ENCODE results near the gene OIT3. TPM values are rescaled to one million over a fixed set of nuclear protein-coding genes. Genes with fewer than 3 reads are reported as not detected.

The OIT3 gene
- total RNA-seq, 2 experiments from 2014 or later: not detected

DNA sequence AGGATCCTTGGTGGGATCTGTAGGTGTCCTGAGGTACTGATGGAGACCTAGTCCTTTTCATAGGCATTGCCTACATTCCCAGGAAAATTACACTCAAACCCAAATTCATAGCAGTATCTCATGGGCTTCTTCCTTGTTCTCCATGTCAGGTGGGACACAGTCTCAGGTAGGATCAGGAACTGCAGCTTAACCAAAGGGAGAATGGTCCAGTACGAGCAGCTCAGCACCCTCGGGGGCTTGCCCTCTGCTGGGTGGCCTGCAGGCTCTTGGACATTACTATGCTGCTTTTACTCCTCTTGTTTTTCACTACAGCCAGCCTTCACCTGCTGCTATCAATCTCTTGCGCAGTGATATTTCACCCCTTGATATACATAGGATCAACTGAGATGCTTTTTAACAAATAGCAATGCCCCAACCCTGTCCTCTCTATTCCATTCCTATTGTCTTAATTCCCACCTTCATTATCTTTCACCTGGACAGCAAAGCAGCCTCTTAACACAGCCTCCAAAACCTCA, 32.5 kb downstream of the OIT3 start:
- CTCF ChIA-PET (ENCODE audit: unreplicated experiment): no interaction called here
- Histone ChIP-seq H3K36me3 (ENCODE audit: insufficient read depth, low read length) (no peaks in the 10 kb centered on the region), H3K4me3 (ENCODE audit: low read depth, low read length, poor library complexity, severe bottlenecking) (no peak overlapping the region), H3K79me2 (ENCODE audit: insufficient read depth, low read depth, low read length) (no peaks in the 10 kb centered on the region), H2AFZ (ENCODE audit: low read length) (no peak overlapping the region), H3K4me1 (ENCODE audit: insufficient read depth, low read length, poor library complexity, severe bottlenecking) (no peaks in the 10 kb centered on the region), H3K27ac (ENCODE audit: low read depth, low read length, poor library complexity, severe bottlenecking) (no peak overlapping the region), H3K9me3 (ENCODE audit: low read length) (no peaks in the 10 kb centered on the region), H3K9me2 (ENCODE audit: insufficient read depth, low read length) (no peaks in the 10 kb centered on the region), H4K20me1 (ENCODE audit: insufficient read depth, low read length) (no peaks in the 10 kb centered on the region), H3K4me2 (ENCODE audit: low read length) (no peak overlapping the region)
- POLR2A ChIA-PET: interaction anchor here (1.5 kb wide), 1 partner anchor 54 kb away, joined by 6 read pairs; no protein-coding TSS in a partner anchor
- DNase-seq (ENCODE audit: low spot score): no peak
- no peak for TF ChIP-seq EZH2phosphoT487 (IDR thresholded peaks at IDR 0.05; ENCODE audit: borderline replicate concordance, low read depth, low read length)
- TF ChIP-seq, protein P1, sequence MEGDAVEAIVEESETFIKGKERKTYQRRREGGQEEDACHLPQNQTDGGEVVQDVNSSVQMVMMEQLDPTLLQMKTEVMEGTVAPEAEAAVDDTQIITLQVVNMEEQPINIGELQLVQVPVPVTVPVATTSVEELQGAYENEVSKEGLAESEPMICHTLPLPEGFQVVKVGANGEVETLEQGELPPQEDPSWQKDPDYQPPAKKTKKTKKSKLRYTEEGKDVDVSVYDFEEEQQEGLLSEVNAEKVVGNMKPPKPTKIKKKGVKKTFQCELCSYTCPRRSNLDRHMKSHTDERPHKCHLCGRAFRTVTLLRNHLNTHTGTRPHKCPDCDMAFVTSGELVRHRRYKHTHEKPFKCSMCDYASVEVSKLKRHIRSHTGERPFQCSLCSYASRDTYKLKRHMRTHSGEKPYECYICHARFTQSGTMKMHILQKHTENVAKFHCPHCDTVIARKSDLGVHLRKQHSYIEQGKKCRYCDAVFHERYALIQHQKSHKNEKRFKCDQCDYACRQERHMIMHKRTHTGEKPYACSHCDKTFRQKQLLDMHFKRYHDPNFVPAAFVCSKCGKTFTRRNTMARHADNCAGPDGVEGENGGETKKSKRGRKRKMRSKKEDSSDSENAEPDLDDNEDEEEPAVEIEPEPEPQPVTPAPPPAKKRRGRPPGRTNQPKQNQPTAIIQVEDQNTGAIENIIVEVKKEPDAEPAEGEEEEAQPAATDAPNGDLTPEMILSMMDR (conservative IDR thresholded peaks at IDR 0.05; ENCODE audit: low read length): no peak
- intact Hi-C loops (cut with micrococcal nuclease; ENCODE audit: unreplicated experiment): no loop called here
- no TSS peak for BruUV-seq (replicated peaks)

DNA sequence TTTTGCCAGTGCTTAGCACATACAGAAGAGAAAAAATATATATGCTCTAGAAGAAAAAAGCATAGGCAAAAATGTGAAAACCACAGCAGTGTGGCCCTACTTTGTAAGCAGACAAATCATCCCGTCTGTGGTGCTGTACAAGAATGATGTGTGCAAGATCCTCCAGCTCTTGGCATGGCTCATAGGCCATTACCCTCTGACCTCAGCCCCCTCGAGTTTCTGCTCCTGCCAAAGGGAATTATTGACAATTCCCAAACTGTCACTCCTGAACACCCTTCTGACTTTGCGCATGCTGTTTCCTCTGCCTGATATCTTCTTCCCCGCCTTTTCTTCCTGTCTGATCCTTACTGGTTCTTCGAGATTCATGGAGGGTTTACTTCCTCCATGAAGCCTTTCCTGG, 33.9 kb downstream of the OIT3 start:
- H3K36me3 ChIP-seq (ENCODE audit: insufficient read depth, low read length): no peaks in the 10 kb centered on the region
- no peak overlapping the region for H3K4me2 ChIP-seq (ENCODE audit: low read length)
- H3K79me2 ChIP-seq (ENCODE audit: insufficient read depth, low read depth, low read length): no peaks in the 10 kb centered on the region
- H3K9me3 ChIP-seq (ENCODE audit: low read length): no peaks in the 10 kb centered on the region
- no TSS peak for BruUV-seq (replicated peaks)
- ChIA-PET POLR2A (interaction anchor here (1.5 kb wide), 1 partner anchor 55 kb away, joined by 6 read pairs; no protein-coding TSS in a partner anchor), CTCF (ENCODE audit: unreplicated experiment) (no interaction called here)
- intact Hi-C loops (cut with micrococcal nuclease; ENCODE audit: unreplicated experiment): no loop called here
- no peak overlapping the region for H3K27ac ChIP-seq (ENCODE audit: low read depth, low read length, poor library complexity, severe bottlenecking)
- no peak for DNase-seq (ENCODE audit: low spot score)
- no peaks in the 10 kb centered on the region for H3K4me1 ChIP-seq (ENCODE audit: insufficient read depth, low read length, poor library complexity, severe bottlenecking)
- no peak overlapping the region for H2AFZ ChIP-seq (ENCODE audit: low read length)
- no peaks in the 10 kb centered on the region for H4K20me1 ChIP-seq (ENCODE audit: insufficient read depth, low read length)
- no peaks in the 10 kb centered on the region for H3K9me2 ChIP-seq (ENCODE audit: insufficient read depth, low read length)
- TF ChIP-seq, protein P1 (conservative IDR thresholded peaks at IDR 0.05; ENCODE audit: low read length): no peak
- no peak for TF ChIP-seq EZH2phosphoT487 (IDR thresholded peaks at IDR 0.05; ENCODE audit: borderline replicate concordance, low read depth, low read length)
- no peak overlapping the region for H3K4me3 ChIP-seq (ENCODE audit: low read depth, low read length, poor library complexity, severe bottlenecking)

DNA sequence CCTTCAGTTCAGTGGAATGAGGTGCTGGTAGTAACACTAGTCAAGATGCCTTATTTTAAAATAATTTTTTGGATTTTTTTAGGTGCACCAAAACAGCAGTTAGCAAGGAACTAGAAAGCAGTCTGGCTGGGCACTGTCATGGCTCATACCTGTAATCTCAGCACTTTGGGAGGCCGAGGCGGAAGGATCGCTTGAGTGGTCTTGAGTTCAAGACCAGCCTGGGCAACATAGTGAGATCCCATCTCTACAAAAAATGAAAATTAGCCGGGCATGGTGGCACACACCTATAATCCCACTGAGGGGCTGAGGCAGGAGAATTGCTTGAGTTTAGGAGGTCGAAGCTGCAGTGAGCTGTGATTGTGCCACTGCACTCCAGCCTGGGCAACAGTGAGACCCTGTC, 35.3 kb downstream of the OIT3 start:
- DNase-seq (ENCODE audit: low spot score): no peak
- H3K4me3 ChIP-seq (ENCODE audit: low read depth, low read length, poor library complexity, severe bottlenecking): no peak overlapping the region
- H3K79me2 ChIP-seq (ENCODE audit: insufficient read depth, low read depth, low read length): no peaks in the 10 kb centered on the region
- H2AFZ ChIP-seq (ENCODE audit: low read length): no peak overlapping the region
- intact Hi-C loops (cut with micrococcal nuclease; ENCODE audit: unreplicated experiment): no loop called here
- no peaks in the 10 kb centered on the region for H3K36me3 ChIP-seq (ENCODE audit: insufficient read depth, low read length)
- H3K27ac ChIP-seq (ENCODE audit: low read depth, low read length, poor library complexity, severe bottlenecking): no peak overlapping the region
- no peaks in the 10 kb centered on the region for H3K4me1 ChIP-seq (ENCODE audit: insufficient read depth, low read length, poor library complexity, severe bottlenecking)
- CTCF ChIA-PET (ENCODE audit: unreplicated experiment): no interaction called here
- H3K9me2 ChIP-seq (ENCODE audit: insufficient read depth, low read length): no peaks in the 10 kb centered on the region
- H4K20me1 ChIP-seq (ENCODE audit: insufficient read depth, low read length): no peaks in the 10 kb centered on the region
- no peaks in the 10 kb centered on the region for H3K9me3 ChIP-seq (ENCODE audit: low read length)
- POLR2A ChIA-PET: no interaction called here
- no peak overlapping the region for H3K4me2 ChIP-seq (ENCODE audit: low read length)
- BruUV-seq (replicated peaks): no TSS peak
- TF ChIP-seq, protein P1 (conservative IDR thresholded peaks at IDR 0.05; ENCODE audit: low read length): no peak
- TF ChIP-seq EZH2phosphoT487 (IDR thresholded peaks at IDR 0.05; ENCODE audit: borderline replicate concordance, low read depth, low read length): no peak
